H1 (cell line): ENCODE results near the gene HOTAIR. TPM values are rescaled to one million over a fixed set of nuclear protein-coding genes. Genes with fewer than 3 reads are reported as not detected.

Experiments used
- CTCF ChIA-PET: fragments of 300-600 bp; sonication (Branson Sonifier 250); formaldehyde crosslinking; loops from one replicate; lab custom pipeline; 2021; ENCODE audit not compliant: partially characterized antibody; lab: Charles Lee
- POLR2A ChIA-PET: fragments of 300-600 bp; sonication (Branson Sonifier 250); formaldehyde crosslinking; loops from one replicate; lab custom pipeline; 2021; ENCODE audit warnings: inconsistent platforms; ENCODE audit not compliant: partially characterized antibody; lab: Charles Lee
- DNase-seq, 2 experiments: peaks; one replicate each; pipeline versions ENCODE4 v3.0.0 to v3.0.0-alpha.2; 2010 to 2022; ENCODE audit warnings: low spot score in 2 of 2, low read depth in 1 of 2, mixed read lengths in 1 of 2
- FAIRE-seq: peaks from 2 replicates; lab custom pipeline; 2011; peaks lifted over from hg19 to GRCh38; lab: Jason Lieb, UNC
- H2AFZ ChIP-seq: 2 replicates; pipeline ENCODE4 v1.8.1; 2012; ENCODE audit warnings: low read length, inconsistent platforms
- H2AK5ac ChIP-seq: 2 replicates; pipeline ENCODE4 v1.6.1; 2013; ENCODE audit warnings: low read depth, low read length
- H2BK120ac ChIP-seq: replicated peaks from 2 replicates; pipeline ENCODE3; 2013; ENCODE audit warnings: low read depth, low read length, inconsistent platforms
- H2BK12ac ChIP-seq: 2 replicates; pipeline ENCODE4 v1.6.1; 2013; ENCODE audit warnings: low read depth, low read length
- H2BK15ac ChIP-seq: 2 replicates; pipeline ENCODE4 v1.6.1; 2013; ENCODE audit warnings: low read length
- H2BK20ac ChIP-seq: 2 replicates; pipeline ENCODE4 v1.6.1; 2013; ENCODE audit warnings: low read length
- H2BK5ac ChIP-seq: 2 replicates; pipeline ENCODE4 v1.6.1; 2013; ENCODE audit warnings: low read depth, low read length
- H3K14ac ChIP-seq: 2 replicates; pipeline ENCODE4 v1.6.1; 2013; ENCODE audit warnings: inconsistent platforms; ENCODE audit not compliant: insufficient read length
- H3K18ac ChIP-seq: 2 replicates; pipeline ENCODE4 v1.6.1; 2013; ENCODE audit warnings: low read length; ENCODE audit errors: extremely low read depth
- H3K23ac ChIP-seq: 2 replicates; pipeline ENCODE4 v1.6.1; 2013; ENCODE audit warnings: inconsistent platforms; ENCODE audit not compliant: insufficient read length
- H3K23me2 ChIP-seq: 2 replicates; pipeline ENCODE4 v1.6.1; 2013; ENCODE audit warnings: low read depth, low read length
- H3K27ac ChIP-seq: 2 replicates; pipeline ENCODE4 v1.6.1; 2011; ENCODE audit warnings: low read depth, low read length, inconsistent platforms
- H3K27me3 ChIP-seq, 4 experiments: replicated peaks in 1 of 4; 1 replicate in 1 of 4; 2 replicates in 3 of 4; pipeline versions ENCODE4 v1.6.1 to v1.8.1; 2011 to 2013; ENCODE audit warnings: low read length in 3 of 4, mild to moderate bottlenecking in 3 of 4, inconsistent platforms in 2 of 4, mixed read lengths in 2 of 4, moderate library complexity in 1 of 4; ENCODE audit not compliant: control insufficient read depth in 3 of 4, insufficient read depth in 3 of 4; ENCODE audit errors: extremely low read depth in 1 of 4
- H3K36me3 ChIP-seq, 4 experiments: 2 replicates each; pipeline versions ENCODE4 v1.6.1 to v1.8.1; 2011 to 2013; ENCODE audit warnings: mild to moderate bottlenecking in 4 of 4, low read length in 3 of 4, moderate library complexity in 2 of 4, control low read depth in 1 of 4, inconsistent platforms in 1 of 4; ENCODE audit not compliant: insufficient read depth in 4 of 4, control insufficient read depth in 2 of 4
- H3K4ac ChIP-seq: replicated peaks from 2 replicates; pipeline ENCODE3; 2013; ENCODE audit warnings: low read length, low read depth, mixed read lengths, inconsistent platforms; ENCODE audit not compliant: insufficient read length
- H3K4me1 ChIP-seq, 4 experiments: replicated peaks in 1 of 4; 1 replicate in 1 of 4; 2 replicates in 3 of 4; pipeline versions ENCODE4 v1.6.1 to v1.8.1; 2011 to 2013; ENCODE audit warnings: low read length in 3 of 4, inconsistent platforms in 2 of 4, mixed read lengths in 1 of 4; ENCODE audit not compliant: insufficient read depth in 4 of 4, control insufficient read depth in 3 of 4
- H3K4me2 ChIP-seq, 2 experiments: 2 replicates each; pipeline versions ENCODE4 v1.6.1 to v1.8.1; 2011 to 2013; ENCODE audit warnings: low read depth in 2 of 2, low read length in 2 of 2, control low read depth in 1 of 2, inconsistent platforms in 1 of 2, mild to moderate bottlenecking in 1 of 2; ENCODE audit not compliant: insufficient read depth in 1 of 2
- H3K4me3 ChIP-seq, 4 experiments: fragments of 200-600, 300-600 bp in 1 of 4; sonication (generic), shearing (Covaris generic), sonication (Bioruptor Twin) in 1 of 4; 2 replicates each; pipeline versions ENCODE4 v1.5.1 to v1.8.1; 2011 to 2016; ENCODE audit warnings: low read length in 4 of 4, low read depth in 3 of 4, control low read depth in 2 of 4, inconsistent platforms in 2 of 4, mild to moderate bottlenecking in 2 of 4, mixed read lengths in 1 of 4, moderate library complexity in 1 of 4; ENCODE audit not compliant: insufficient read depth in 2 of 4; ENCODE audit errors: extremely low read depth in 1 of 4
- H3K56ac ChIP-seq: replicated peaks from 2 replicates; pipeline ENCODE3; 2013; ENCODE audit warnings: low read depth, mild to moderate bottlenecking, mixed read lengths, low read length, inconsistent platforms; ENCODE audit not compliant: insufficient read length
- H3K79me1 ChIP-seq: 2 replicates; pipeline ENCODE4 v1.6.1; 2013; ENCODE audit warnings: low read depth, low read length, control low read depth
- H3K79me2 ChIP-seq, 2 experiments: 2 replicates each; pipeline versions ENCODE4 v1.6.1 to v1.8.1; 2012 to 2013; ENCODE audit warnings: low read length in 2 of 2, mild to moderate bottlenecking in 2 of 2, inconsistent platforms in 1 of 2; ENCODE audit not compliant: insufficient read depth in 2 of 2, control insufficient read depth in 1 of 2
- H3K9ac ChIP-seq, 4 experiments: replicated peaks in 1 of 4; 1 replicate in 1 of 4; 2 replicates in 3 of 4; pipeline versions ENCODE4 v1.6.1 to v1.8.1; 2011 to 2013; ENCODE audit warnings: low read depth in 3 of 4, low read length in 3 of 4, control low read depth in 2 of 4, mild to moderate bottlenecking in 2 of 4, moderate library complexity in 2 of 4, inconsistent platforms in 1 of 4; ENCODE audit errors: extremely low read depth in 1 of 4
- H3K9me3 ChIP-seq, 2 experiments: 2 replicates each; pipeline versions ENCODE4 v1.6.1 to v1.8.1; 2012 to 2013; ENCODE audit warnings: mild to moderate bottlenecking in 2 of 2, moderate library complexity in 2 of 2, control low read depth in 1 of 2, inconsistent platforms in 1 of 2, low read depth in 1 of 2, low read length in 1 of 2, mixed read lengths in 1 of 2; ENCODE audit not compliant: insufficient read depth in 2 of 2
- H4K20me1 ChIP-seq, 2 experiments: replicated peaks in 1 of 2; 2 replicates each; pipeline versions ENCODE3 to v1.8.1; 2011 to 2013; ENCODE audit warnings: inconsistent platforms in 2 of 2, low read length in 2 of 2, mild to moderate bottlenecking in 1 of 2; ENCODE audit not compliant: insufficient read depth in 2 of 2, control insufficient read depth in 1 of 2
- H4K5ac ChIP-seq: 2 replicates; pipeline ENCODE4 v1.6.1; 2013; ENCODE audit warnings: low read length, low read depth, mixed read lengths, inconsistent platforms; ENCODE audit not compliant: insufficient read length
- H4K8ac ChIP-seq: 2 replicates; pipeline ENCODE4 v1.8.0; 2013; ENCODE audit warnings: mild to moderate bottlenecking, moderate library complexity, low read length, inconsistent platforms; ENCODE audit not compliant: insufficient read depth; ENCODE audit errors: extremely low read depth
- H4K91ac ChIP-seq: replicated peaks from 2 replicates; pipeline ENCODE3; 2013; ENCODE audit warnings: low read length, mixed read lengths, inconsistent platforms; ENCODE audit not compliant: insufficient read length
- SAP30 ChIP-seq: fragments of 300-600 bp; sonication (generic); IDR thresholded peaks from 2 replicates; pipeline ENCODE4 v1.7.1; 2012; ENCODE audit warnings: low read length, moderate library complexity, mild to moderate bottlenecking, inconsistent platforms; ENCODE audit not compliant: insufficient read depth, insufficient replicate concordance
- TAF7 ChIP-seq: optimal IDR thresholded peaks from 2 replicates; pipeline ENCODE3; 2011; ENCODE audit warnings: low read depth, mild to moderate bottlenecking, inconsistent platforms, low read length, moderate library complexity, borderline replicate concordance
- WGBS, 2 experiments: shearing (Covaris generic) in 1 of 2; methylation state at CpG; one replicate each; pipeline versions ENCODE4 v1.1.6 to v1.1.7; 2013 to 2015; ENCODE audit warnings: low lambda C conversion rate in 2 of 2, mixed read lengths in 2 of 2, inconsistent platforms in 1 of 2, low coverage in 1 of 2, missing lambda C conversion rate in 1 of 2; ENCODE audit not compliant: insufficient replicate concordance in 2 of 2, insufficient coverage in 1 of 2, insufficient read length in 1 of 2; ENCODE audit errors: extremely low coverage in 1 of 2, missing lambda C conversion rate in 1 of 2; 5-methylcytosine and 5-hydroxymethylcytosine counted together
- polyA plus RNA-seq, 7 experiments: library from polyadenylated mRNA; depleted of rRNA in 3 of 7; stranded (reverse) in 5 of 7; unstranded in 2 of 7; fragments of >200 nt in 5 of 7; fragments of 200-250 nt in 2 of 7; gene quantifications; 1 replicate in 5 of 7; 2 replicates in 1 of 7; 4 replicates in 1 of 7; pipeline versions ENCODE4 v1.2.1 to v1.2.3, GENCODE V29; 2011 to 2013; ENCODE audit warnings: missing spikeins in 2 of 7, mixed read lengths in 2 of 7
- total RNA-seq: library from RNA; stranded (reverse); fragmentation: NEBNext Ultra II Directional; extraction: Animal tissue kit (Norgen Biotek cat#: 25700); gene quantifications from 2 replicates; pipeline ENCODE4 v1.2.1, GENCODE V29; 2021

The HOTAIR gene
- total and polyA plus RNA-seq, 2 of the 8 experiments (the other 6 are each of a cell fraction or from before 2014, with no cell fraction given), result not detected

GRCh38 chr12:54003625-54004024, 28.9 kb upstream of the HOTAIR start:
- FAIRE-seq (no peak), DNase-seq (no peak)
- no peak overlapping the region for H3K27ac ChIP-seq
- peaks cover 98 to 100% (median 100%) of the 10 kb centered on the region in 4 experiments for H3K27me3 ChIP-seq
- no peak overlapping the region for H2BK20ac ChIP-seq
- ChIA-PET POLR2A (interaction anchor here (0.9 kb wide), 2 partner anchors 15 to 20 kb away, joined by 3 read pairs; no protein-coding TSS in a partner anchor), CTCF (interaction anchor here (1.0 to 11.3 kb wide), 12 partner anchors 10 to 210 kb away, joined by 3 to 172 read pairs (median 29); partner anchors contain the start of genes HOXC10, HOXC5, HOXC6 and SMUG1)
- no peak overlapping the region for H3K4me2 ChIP-seq
- no peak overlapping the region for H3K4ac ChIP-seq
- H2AK5ac ChIP-seq, result no peak overlapping the region
- no peak overlapping the region for H2BK120ac ChIP-seq
- H3K18ac ChIP-seq, result no peak overlapping the region
- peaks cover 2% of the 10 kb centered on the region; the same call in 1 of the 2 replicates for H3K23me2 ChIP-seq
- peaks cover 0 to 2% (median 0%) of the 10 kb centered on the region in 4 experiments; a peak in 1 of 8 replicates for H3K36me3 ChIP-seq
- H4K8ac ChIP-seq, result no peak overlapping the region
- H3K4me1 ChIP-seq, result peaks cover 0 to 8% (median 2%) of the 10 kb centered on the region in 4 experiments; a peak in 4 of 7 replicates
- no peak overlapping the region for H2BK12ac ChIP-seq
- no peak overlapping the region for H4K5ac ChIP-seq
- no peaks in the 10 kb centered on the region for H3K79me2 ChIP-seq
- no peak overlapping the region for H2AFZ ChIP-seq
- H2BK5ac ChIP-seq, result no peak overlapping the region
- peaks cover 3 to 34% of the 10 kb centered on the region in 2 experiments for H4K20me1 ChIP-seq
- no peak overlapping the region for H4K91ac ChIP-seq
- H3K14ac ChIP-seq, result no peak overlapping the region
- WGBS, 2 experiments, result 41% methylated on average over 3 of the region's 3 CpGs; no CpG with 5 or more reads in 1 of the 2 experiments
- no peak overlapping the region for H2BK15ac ChIP-seq
- TF ChIP-seq SAP30, result no peak
- TF ChIP-seq TAF7, result no peak
- H3K9ac ChIP-seq, result no peak overlapping the region
- H3K9me3 ChIP-seq, result no peaks in the 10 kb centered on the region
- no peak overlapping the region for H3K56ac ChIP-seq
- no peak overlapping the region for H3K4me3 ChIP-seq
- H3K23ac ChIP-seq, result no peak overlapping the region
- H3K79me1 ChIP-seq, result no peaks in the 10 kb centered on the region
